Measurements from ENCODE around the gene CPAMD8. TPM values are rescaled to one million over a fixed set of nuclear protein-coding genes. Genes with fewer than 3 reads are reported as not detected.
"Not testable (repeated sequence)": the region's sequence is repeated elsewhere in the genome, so short reads cannot be mapped to it uniquely, and the experiment has no call there.

CPAMD8 gene
- total and polyA plus RNA-seq, 2 of the 8 experiments (the other 6 are each of a cell fraction or from before 2014, with no cell fraction given) = 6.1 to 9.2 TPM

DNA sequence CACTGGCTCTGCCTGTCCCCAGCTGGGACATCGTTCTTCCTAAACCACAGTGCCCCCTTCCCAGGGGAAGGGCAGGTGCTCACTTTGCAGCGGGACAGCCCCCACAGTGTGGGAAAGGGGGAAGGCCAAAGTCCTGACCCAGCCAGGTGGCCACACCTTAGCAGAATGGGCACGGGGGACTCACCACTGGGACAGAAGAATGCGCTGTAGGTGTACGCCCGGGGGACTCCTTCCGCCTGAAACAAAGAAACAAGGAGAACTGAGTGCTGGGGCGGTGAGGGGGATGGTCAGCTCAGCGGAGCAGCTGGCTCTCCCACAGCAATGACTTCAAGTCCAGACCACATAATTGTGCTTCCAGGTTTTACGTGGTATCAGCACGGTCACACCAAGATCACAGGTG, 88.4 kb downstream of the CPAMD8 start (continued):
- TF ChIP-seq, protein P1, sequence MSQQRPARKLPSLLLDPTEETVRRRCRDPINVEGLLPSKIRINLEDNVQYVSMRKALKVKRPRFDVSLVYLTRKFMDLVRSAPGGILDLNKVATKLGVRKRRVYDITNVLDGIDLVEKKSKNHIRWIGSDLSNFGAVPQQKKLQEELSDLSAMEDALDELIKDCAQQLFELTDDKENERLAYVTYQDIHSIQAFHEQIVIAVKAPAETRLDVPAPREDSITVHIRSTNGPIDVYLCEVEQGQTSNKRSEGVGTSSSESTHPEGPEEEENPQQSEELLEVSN (IDR thresholded peaks at IDR 0.05) = no peak
- no peak for TF ChIP-seq CTBP2 (IDR thresholded peaks at IDR 0.05; ENCODE audit: borderline replicate concordance, insufficient read depth, insufficient read length, low read length)
- TF ChIP-seq KDM5A (IDR thresholded peaks at IDR 0.05; ENCODE audit: low read length) = no peak
- TF ChIP-seq BCL11A (IDR thresholded peaks at IDR 0.05; ENCODE audit: low read depth in 2 of 2, low read length in 2 of 2) = no peak
- TF ChIP-seq NANOG (IDR thresholded peaks at IDR 0.05; ENCODE audit: insufficient read depth, low read depth, low read length, poor library complexity, severe bottlenecking) = no peak
- no peak for TF ChIP-seq RNF2 (IDR thresholded peaks at IDR 0.05; ENCODE audit: borderline replicate concordance, low read depth, low read length, missing control alignments, poor library complexity, severe bottlenecking)
- no peak for TF ChIP-seq CEBPB (IDR thresholded peaks at IDR 0.05; ENCODE audit: low read depth, low read length)

DNA sequence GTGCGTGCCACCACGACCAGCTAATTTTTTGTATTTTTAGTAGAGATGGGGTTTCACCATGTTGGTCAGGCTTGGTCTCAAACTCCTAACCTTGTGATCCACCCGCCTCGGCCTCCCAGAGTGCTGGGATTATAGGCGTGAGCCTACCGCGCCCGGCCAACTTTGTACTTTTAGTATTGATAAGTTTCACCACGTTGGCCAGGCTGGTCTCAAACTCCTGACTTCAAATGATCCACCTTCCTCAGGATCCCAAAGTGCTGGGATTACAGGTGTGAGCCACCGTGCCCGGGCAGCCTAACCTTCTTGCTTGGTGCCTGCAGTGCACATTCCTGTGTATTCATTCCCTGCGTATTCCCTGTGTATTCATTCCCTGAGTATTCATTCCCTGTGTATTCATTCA, 88.8 kb downstream of the CPAMD8 start:
- H3K4ac ChIP-seq (replicated peaks; ENCODE audit: insufficient read length, low read depth, low read length); H4K5ac ChIP-seq (ENCODE audit: insufficient read length, low read depth, low read length); H3K4me3 ChIP-seq (ENCODE audit: extremely low read depth in 1 of 4, insufficient read depth in 2 of 4, low read depth in 3 of 4, low read length in 4 of 4); H3K9me3 ChIP-seq (ENCODE audit: insufficient read depth in 2 of 2, low read depth in 1 of 2, low read length in 1 of 2); H3K79me2 ChIP-seq (ENCODE audit: control insufficient read depth in 1 of 2, insufficient read depth in 2 of 2, low read length in 2 of 2); H3K27ac ChIP-seq (ENCODE audit: low read depth, low read length); H2AK5ac ChIP-seq (ENCODE audit: low read depth, low read length); H3K14ac ChIP-seq (ENCODE audit: insufficient read length); H3K9ac ChIP-seq (replicated peaks in 1 of 4; ENCODE audit: extremely low read depth in 1 of 4, low read depth in 3 of 4, low read length in 3 of 4); CTCF ChIA-PET (ENCODE audit: partially characterized antibody); H3K79me1 ChIP-seq (ENCODE audit: low read depth, low read length); H3K23me2 ChIP-seq (ENCODE audit: low read depth, low read length); H3K23ac ChIP-seq (ENCODE audit: insufficient read length); POLR2A ChIA-PET (ENCODE audit: partially characterized antibody); H2BK5ac ChIP-seq (ENCODE audit: low read depth, low read length); DNase-seq (ENCODE audit: low read depth in 1 of 2, low spot score in 2 of 2); H4K20me1 ChIP-seq (replicated peaks in 1 of 2; ENCODE audit: control insufficient read depth in 1 of 2, insufficient read depth in 2 of 2, low read length in 2 of 2); H2AFZ ChIP-seq (ENCODE audit: low read length); H3K4me2 ChIP-seq (ENCODE audit: insufficient read depth in 1 of 2, low read depth in 2 of 2, low read length in 2 of 2); H2BK120ac ChIP-seq (replicated peaks; ENCODE audit: low read depth, low read length); H3K4me1 ChIP-seq (replicated peaks in 1 of 4; ENCODE audit: control insufficient read depth in 3 of 4, insufficient read depth in 4 of 4, low read length in 3 of 4); H2BK20ac ChIP-seq (ENCODE audit: low read length); H3K27me3 ChIP-seq (replicated peaks in 1 of 4; ENCODE audit: control insufficient read depth in 3 of 4, extremely low read depth in 1 of 4, insufficient read depth in 3 of 4, low read length in 3 of 4); H2BK15ac ChIP-seq (ENCODE audit: low read length); H3K18ac ChIP-seq (ENCODE audit: extremely low read depth, low read length); H3K56ac ChIP-seq (replicated peaks; ENCODE audit: insufficient read length, low read depth, low read length); FAIRE-seq; H4K91ac ChIP-seq (replicated peaks; ENCODE audit: insufficient read length, low read length); H3K36me3 ChIP-seq (ENCODE audit: control insufficient read depth in 2 of 4, insufficient read depth in 4 of 4, low read length in 3 of 4): not testable (repeated sequence)
- Histone ChIP-seq H2BK12ac (ENCODE audit: low read depth, low read length) (0 out of 2 replicates have a peak overlapping the region, but pooled peaks have one; percentile 17), H4K8ac (ENCODE audit: extremely low read depth, insufficient read depth, low read length) (peak overlapping the region; percentile 45; the same call in 1 of the 2 replicates)
- WGBS, 2 experiments (ENCODE audit: extremely low coverage in 1 of 2, insufficient coverage in 1 of 2, insufficient read length in 1 of 2, insufficient replicate concordance in 2 of 2, low coverage in 1 of 2, low lambda C conversion rate in 2 of 2, missing lambda C conversion rate in 1 of 2) = 94% methylated on average over 12 of the region's 12 CpGs; no CpG with 5 or more reads in 1 of the 2 experiments

Measured in H1 (cell line).